Colonic mucosa (tissue), 4 donors: Measurements from ENCODE around the gene JAM3. TPM values are rescaled to one million over a fixed set of nuclear protein-coding genes. Genes with fewer than 3 reads are reported as not detected.

Experiments used
- DNase-seq: peaks from one replicate; pipeline ENCODE4 v3.0.0-alpha.2; 2020
- H3K27ac ChIP-seq: fragments of 200-600 bp; one replicate; pipeline ENCODE4 v1.8.0; 2021
- H3K27me3 ChIP-seq: fragments of 200-600 bp; one replicate; pipeline ENCODE4 v1.8.0; 2021
- H3K36me3 ChIP-seq: fragments of 200-600 bp; one replicate; pipeline ENCODE4 v1.8.0; 2021
- H3K4me1 ChIP-seq: fragments of 200-600 bp; one replicate; pipeline ENCODE4 v1.8.0; 2021; ENCODE audit warnings: mild to moderate bottlenecking
- H3K4me3 ChIP-seq: fragments of 200-600 bp; one replicate; pipeline ENCODE4 v1.8.0; 2021
- H3K9ac ChIP-seq, 2 donors: one replicate each; pipeline ENCODE4 v1.7.0; 2013; ENCODE audit warnings: control low read depth in 2 of 2, low read depth in 2 of 2, low read length in 2 of 2
- H3K9me3 ChIP-seq: fragments of 200-600 bp; one replicate; pipeline ENCODE4 v1.8.0; 2021
- intact Hi-C: fragments of 100-400 bp; cut with DNase I; formaldehyde crosslinking; loops from one replicate; pipeline ENCODE4 v1.14.1; 2022
- total RNA-seq, 2 donors: library from RNA; stranded (reverse); fragmentation: NEBNext Ultra II Directional in 1 of 2; extraction: Animal tissue kit (Norgen Biotek cat#: 25700) in 1 of 2; gene quantifications; one replicate each; pipeline ENCODE4 v1.2.1, GENCODE V29; 2021
- TF ChIP-seq, protein P1 (sequence below): fragments of 200-600 bp; IDR thresholded peaks from one replicate; pipeline ENCODE4 v1.8.0; 2022; ENCODE audit warnings: antibody characterized with exemption, mild to moderate bottlenecking
- donor health status: healthy.
- donor health status: DM: no; HTN: no; CAD: no.
- donor health status: DM: no; HTN: no; CAD: no.

The JAM3 gene
- total RNA-seq, 2 donors from 2014 or later, result 3.5 to 14.5 TPM

DNA sequence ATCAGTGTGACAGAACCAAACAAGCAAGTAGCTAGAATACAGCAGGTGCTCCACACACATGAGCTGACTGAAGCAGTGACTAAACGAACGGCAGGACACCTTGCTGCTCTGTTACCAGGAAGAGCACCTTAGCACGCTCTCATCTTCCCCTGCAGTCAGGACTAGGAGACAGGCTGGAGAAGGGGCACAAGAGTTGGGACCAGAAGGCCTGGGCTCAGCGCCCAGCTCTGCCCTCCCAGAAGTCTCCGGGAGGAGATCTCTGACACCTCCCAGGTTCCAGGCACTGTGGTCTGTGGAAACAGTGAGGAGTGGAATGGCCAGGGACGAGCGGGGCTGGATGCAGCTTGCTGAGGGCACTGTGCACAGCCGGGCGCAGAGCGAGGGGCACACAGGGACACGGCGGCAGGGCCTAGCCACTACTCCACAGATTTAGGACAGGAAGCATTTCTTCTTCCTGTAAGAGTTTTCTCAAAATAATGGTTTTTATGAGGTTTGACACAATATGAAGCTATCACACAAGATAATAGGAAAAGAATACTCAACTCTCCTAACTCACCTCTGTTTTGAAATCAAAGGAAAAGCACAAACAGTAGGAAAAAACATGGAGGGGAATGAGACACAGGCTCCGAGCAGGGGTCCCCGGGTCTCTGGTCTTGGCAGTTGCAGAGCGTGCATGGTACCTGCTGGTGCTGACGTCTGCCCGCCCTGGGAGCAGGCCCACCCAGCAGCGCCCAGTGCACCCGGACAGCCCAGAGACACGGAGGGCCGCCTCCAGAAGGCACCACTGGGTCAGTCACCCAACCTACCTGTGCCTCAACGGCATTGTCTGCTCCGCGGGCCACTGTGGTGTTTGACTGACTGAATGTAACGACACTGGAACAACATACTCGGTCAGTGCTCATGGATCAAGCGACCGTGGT, 87.3 kb downstream of the JAM3 start:
- no peaks in the 10 kb centered on the region for H3K27me3 ChIP-seq
- H3K27ac ChIP-seq, result no peak overlapping the region
- no peaks in the 10 kb centered on the region for H3K36me3 ChIP-seq
- no peak overlapping the region for H3K4me3 ChIP-seq
- H3K4me1 ChIP-seq, result no peaks in the 10 kb centered on the region
- DNase-seq, result no peak
- no peaks in the 10 kb centered on the region for H3K9me3 ChIP-seq
- H3K9ac ChIP-seq, result no peak overlapping the region
- TF ChIP-seq, protein P1, sequence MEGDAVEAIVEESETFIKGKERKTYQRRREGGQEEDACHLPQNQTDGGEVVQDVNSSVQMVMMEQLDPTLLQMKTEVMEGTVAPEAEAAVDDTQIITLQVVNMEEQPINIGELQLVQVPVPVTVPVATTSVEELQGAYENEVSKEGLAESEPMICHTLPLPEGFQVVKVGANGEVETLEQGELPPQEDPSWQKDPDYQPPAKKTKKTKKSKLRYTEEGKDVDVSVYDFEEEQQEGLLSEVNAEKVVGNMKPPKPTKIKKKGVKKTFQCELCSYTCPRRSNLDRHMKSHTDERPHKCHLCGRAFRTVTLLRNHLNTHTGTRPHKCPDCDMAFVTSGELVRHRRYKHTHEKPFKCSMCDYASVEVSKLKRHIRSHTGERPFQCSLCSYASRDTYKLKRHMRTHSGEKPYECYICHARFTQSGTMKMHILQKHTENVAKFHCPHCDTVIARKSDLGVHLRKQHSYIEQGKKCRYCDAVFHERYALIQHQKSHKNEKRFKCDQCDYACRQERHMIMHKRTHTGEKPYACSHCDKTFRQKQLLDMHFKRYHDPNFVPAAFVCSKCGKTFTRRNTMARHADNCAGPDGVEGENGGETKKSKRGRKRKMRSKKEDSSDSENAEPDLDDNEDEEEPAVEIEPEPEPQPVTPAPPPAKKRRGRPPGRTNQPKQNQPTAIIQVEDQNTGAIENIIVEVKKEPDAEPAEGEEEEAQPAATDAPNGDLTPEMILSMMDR, result no peak
- intact Hi-C loops, result no loop called here

DNA sequence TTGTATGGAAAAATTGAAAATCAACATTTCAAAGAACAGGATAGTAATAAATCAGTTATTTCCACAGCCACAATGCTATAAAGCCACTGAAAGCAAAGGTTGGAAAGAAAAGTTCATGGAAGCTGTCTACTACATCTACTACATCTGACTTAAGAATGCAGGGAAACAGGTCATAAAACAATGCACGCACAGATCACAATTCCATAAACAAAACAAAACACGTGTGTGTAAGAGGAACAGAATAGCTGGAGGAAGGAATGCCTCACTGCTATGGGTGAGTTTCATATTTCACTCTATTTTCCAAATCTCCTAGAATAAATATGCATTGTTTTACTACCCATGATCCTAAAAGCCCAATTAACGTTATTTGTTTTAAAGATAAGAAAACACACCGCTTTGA, 88.6 kb downstream of the JAM3 start:
- Histone ChIP-seq H3K27me3 (no peaks in the 10 kb centered on the region), H3K4me1 (no peaks in the 10 kb centered on the region), H3K36me3 (no peaks in the 10 kb centered on the region), H3K9ac (no peak overlapping the region), H3K4me3 (no peak overlapping the region), H3K9me3 (no peaks in the 10 kb centered on the region), H3K27ac (no peak overlapping the region)
- no peak for DNase-seq
- TF ChIP-seq, protein P1, result no peak
- intact Hi-C loops, result no loop called here

DNA sequence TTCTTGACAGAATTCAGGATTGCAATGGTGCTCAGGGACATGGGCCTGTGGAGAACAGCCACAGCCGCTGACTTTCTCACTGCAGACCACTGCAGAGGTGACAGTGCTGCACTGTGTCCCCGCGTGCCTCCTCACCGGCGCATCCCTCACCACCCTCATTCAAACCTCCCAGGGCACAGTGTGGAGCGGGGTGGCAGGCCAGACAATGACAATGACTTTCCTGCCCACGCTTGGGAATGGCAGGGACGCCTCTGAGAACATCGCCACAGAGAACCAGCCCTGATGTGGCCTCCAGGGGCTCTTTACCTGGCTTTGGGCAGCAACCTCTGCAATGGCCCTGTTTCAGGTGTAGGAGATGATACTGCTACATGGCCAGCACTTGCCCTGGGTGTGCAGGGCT, 89.2 kb downstream of the JAM3 start:
- H3K27ac ChIP-seq, result no peak overlapping the region
- H3K4me1 ChIP-seq, result no peaks in the 10 kb centered on the region
- TF ChIP-seq, protein P1, result no peak
- H3K4me3 ChIP-seq, result no peak overlapping the region
- H3K27me3 ChIP-seq, result no peaks in the 10 kb centered on the region
- intact Hi-C loops, result no loop called here
- no peak overlapping the region for H3K9ac ChIP-seq
- no peak for DNase-seq
- H3K9me3 ChIP-seq, result no peaks in the 10 kb centered on the region
- no peaks in the 10 kb centered on the region for H3K36me3 ChIP-seq

DNA sequence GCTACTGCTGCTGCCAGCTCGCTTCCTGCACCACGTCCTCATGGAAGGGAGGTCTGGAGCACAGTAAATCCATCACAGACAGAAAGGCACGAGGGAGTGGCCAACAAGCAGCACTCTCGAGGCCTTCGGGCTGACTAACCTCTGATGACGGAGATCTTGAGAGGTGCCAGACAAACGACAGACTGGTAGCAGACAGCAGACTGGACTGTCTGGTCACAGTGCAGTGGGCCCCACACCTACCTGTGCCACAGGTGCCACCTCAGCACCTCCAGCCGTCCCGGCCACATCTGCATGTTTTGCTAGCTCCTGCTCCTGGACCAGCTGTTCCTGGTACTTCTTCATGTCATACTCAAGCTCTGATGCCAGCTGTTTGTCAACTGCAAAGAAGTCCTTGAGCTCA, 90.8 kb downstream of the JAM3 start:
- Histone ChIP-seq H3K4me1 (no peaks in the 10 kb centered on the region), H3K36me3 (no peaks in the 10 kb centered on the region), H3K9ac (no peak overlapping the region), H3K4me3 (no peak overlapping the region), H3K9me3 (no peaks in the 10 kb centered on the region), H3K27ac (no peak overlapping the region), H3K27me3 (no peaks in the 10 kb centered on the region)
- intact Hi-C loops, result no loop called here
- TF ChIP-seq, protein P1, result no peak
- no peak for DNase-seq

DNA sequence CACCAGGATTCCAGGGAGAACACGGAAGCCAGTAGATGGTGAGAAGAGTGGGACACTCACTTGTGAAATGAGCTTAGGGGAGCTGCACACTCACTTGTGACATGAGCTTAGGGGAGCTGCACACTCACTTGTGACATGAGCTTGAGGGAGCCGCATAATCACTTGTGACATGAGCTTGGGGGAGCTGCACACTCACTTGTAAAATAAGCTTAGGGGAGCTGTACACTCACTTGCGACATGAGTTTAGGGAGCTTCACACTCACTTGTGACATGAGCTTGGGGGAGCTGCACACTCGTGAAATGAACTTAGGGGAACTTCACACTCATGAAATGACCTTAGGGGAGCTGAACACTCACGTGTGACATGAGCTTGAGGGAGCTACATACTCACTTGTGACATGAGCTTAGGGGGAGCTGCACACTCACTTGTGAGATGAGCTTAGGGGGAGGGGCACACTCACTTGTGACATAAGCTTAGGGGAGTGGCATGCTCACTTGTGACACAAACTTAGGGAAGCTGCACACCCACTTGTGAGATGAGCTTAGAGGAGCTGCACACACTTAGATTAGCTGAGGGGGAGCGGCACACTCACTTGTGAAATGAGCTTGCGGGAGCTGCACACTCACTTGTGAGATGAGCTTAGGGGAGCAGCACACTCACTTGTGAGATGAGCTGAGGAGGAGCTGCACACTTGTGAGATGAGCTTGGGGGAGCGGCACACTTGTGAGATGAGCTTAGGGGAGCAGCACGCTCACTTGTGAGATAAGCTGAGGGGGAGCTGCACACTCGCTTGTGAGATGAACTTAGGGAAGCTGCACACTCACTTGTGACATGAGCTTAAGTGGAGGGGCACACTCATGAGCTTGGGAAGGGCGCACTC, 95.9 kb downstream of the JAM3 start:
- no peaks in the 10 kb centered on the region for H3K9me3 ChIP-seq
- intact Hi-C loops, result no loop called here
- DNase-seq, result no peak
- TF ChIP-seq, protein P1, result no peak
- H3K36me3 ChIP-seq, result no peaks in the 10 kb centered on the region
- no peak overlapping the region for H3K9ac ChIP-seq
- H3K27ac ChIP-seq, result no peak overlapping the region
- H3K4me1 ChIP-seq, result no peaks in the 10 kb centered on the region
- H3K4me3 ChIP-seq, result no peak overlapping the region
- H3K27me3 ChIP-seq, result no peaks in the 10 kb centered on the region
